GM21367 (cell line): ENCODE data around the gene AMBP.
"Not testable (repeated sequence)": the region's sequence is repeated elsewhere in the genome, so short reads cannot be mapped to it uniquely, and the experiment has no call there.

Experiments used
- ATAC-seq: cut with Tn5 transposase; IDR thresholded peaks from one replicate; pipeline ENCODE4 v1.9.1; 2021; ENCODE audit not compliant: unreplicated experiment

The AMBP gene

GRCh38 chr9:114092336-114092735 lies 14.2 kb upstream of the AMBP start:
- ATAC-seq = no peak

- ATAC-seq = no peak
Observed at GRCh38 chr9:114091711-114092110, 13.6 kb upstream of the AMBP start.

GRCh38 chr9:114090798-114091197 lies 12.7 kb upstream of the AMBP start:
- ATAC-seq = no peak

- no peak for ATAC-seq
Observed at GRCh38 chr9:114089206-114089840, 11.2 kb upstream of the AMBP start.

GRCh38 chr9:114088571-114089170 lies 10.6 kb upstream of the AMBP start:
- ATAC-seq = no peak

GRCh38 chr9:114087721-114088120 lies 9.6 kb upstream of the AMBP start:
- ATAC-seq = no peak

GRCh38 chr9:114086607-114087006 lies 8.5 kb upstream of the AMBP start:
- no peak for ATAC-seq

- ATAC-seq = no peak
Observed at GRCh38 chr9:114086009-114086408, 7.9 kb upstream of the AMBP start.

GRCh38 chr9:114085387-114085789 lies 7.3 kb upstream of the AMBP start:
- ATAC-seq = no peak

GRCh38 chr9:114084282-114085073 lies 6.4 kb upstream of the AMBP start:
- ATAC-seq = no peak

GRCh38 chr9:114083666-114084065 lies 5.6 kb upstream of the AMBP start:
- no peak for ATAC-seq

GRCh38 chr9:114082763-114083412 lies 4.8 kb upstream of the AMBP start:
- not testable (repeated sequence) for ATAC-seq

GRCh38 chr9:114082017-114082762 lies 4.1 kb upstream of the AMBP start:
- peak; percentile 95 for ATAC-seq

GRCh38 chr9:114081441-114082016 lies 3.4 kb upstream of the AMBP start:
- ATAC-seq = no peak

GRCh38 chr9:114080773-114081440 lies 2.8 kb upstream of the AMBP start:
- no peak for ATAC-seq

- no peak for ATAC-seq
Observed at GRCh38 chr9:114080195-114080772, 2.2 kb upstream of the AMBP start.

- ATAC-seq = no peak
Observed at GRCh38 chr9:114078781-114079156, 669 bp upstream of the AMBP start.

- ATAC-seq = no peak
Observed at GRCh38 chr9:114077162-114077837, 800 bp downstream of the AMBP start.
